ENCODE results near the gene DLK1.

DLK1 gene

DNA sequence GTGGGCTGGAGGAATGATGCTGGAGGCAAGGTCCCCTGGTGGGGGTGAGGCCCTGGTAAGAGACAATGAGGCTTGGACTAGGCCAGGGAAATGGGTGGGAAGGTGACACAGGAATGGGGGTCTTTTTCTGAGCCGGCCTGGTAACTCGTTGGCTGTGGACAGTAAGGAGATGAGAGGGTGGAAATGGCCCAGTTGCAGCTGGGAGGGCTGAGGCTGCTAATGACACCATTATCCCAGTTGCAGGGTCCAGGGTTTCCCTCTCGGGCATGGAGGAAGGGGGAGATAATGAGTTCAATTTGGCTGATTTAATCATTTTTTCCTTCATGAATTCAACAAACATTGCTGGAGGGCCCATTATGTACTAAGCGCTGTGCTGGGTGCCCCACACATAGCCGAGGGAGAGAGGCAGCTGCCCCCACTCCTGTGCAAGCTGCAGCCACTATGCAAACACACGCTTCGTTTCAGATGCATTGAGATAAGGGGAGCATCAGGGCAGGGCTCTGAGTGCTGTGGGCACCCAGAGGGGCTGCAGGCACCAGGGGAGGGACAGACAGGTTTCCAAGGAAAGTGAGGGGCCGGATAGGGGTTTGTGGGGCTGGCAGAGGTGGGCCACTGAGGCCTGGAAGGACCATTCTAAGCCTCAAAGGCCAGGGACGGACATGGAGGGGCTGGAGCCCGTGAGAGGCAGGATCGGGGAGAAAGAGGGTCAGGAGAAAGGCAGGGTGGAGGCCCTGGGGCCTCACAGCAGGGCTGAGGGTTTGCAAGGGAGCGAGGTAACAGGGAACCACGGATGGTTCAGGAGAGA, 56.0 kb downstream of the DLK1 start:
- TF ChIP-seq, protein P1, sequence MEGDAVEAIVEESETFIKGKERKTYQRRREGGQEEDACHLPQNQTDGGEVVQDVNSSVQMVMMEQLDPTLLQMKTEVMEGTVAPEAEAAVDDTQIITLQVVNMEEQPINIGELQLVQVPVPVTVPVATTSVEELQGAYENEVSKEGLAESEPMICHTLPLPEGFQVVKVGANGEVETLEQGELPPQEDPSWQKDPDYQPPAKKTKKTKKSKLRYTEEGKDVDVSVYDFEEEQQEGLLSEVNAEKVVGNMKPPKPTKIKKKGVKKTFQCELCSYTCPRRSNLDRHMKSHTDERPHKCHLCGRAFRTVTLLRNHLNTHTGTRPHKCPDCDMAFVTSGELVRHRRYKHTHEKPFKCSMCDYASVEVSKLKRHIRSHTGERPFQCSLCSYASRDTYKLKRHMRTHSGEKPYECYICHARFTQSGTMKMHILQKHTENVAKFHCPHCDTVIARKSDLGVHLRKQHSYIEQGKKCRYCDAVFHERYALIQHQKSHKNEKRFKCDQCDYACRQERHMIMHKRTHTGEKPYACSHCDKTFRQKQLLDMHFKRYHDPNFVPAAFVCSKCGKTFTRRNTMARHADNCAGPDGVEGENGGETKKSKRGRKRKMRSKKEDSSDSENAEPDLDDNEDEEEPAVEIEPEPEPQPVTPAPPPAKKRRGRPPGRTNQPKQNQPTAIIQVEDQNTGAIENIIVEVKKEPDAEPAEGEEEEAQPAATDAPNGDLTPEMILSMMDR (IDR thresholded peaks at IDR 0.05; ENCODE audit: control insufficient read depth, insufficient read depth, low read depth, low read length, missing control alignments): no peak
- DNase-seq (ENCODE audit: low read depth): no peak

DNA sequence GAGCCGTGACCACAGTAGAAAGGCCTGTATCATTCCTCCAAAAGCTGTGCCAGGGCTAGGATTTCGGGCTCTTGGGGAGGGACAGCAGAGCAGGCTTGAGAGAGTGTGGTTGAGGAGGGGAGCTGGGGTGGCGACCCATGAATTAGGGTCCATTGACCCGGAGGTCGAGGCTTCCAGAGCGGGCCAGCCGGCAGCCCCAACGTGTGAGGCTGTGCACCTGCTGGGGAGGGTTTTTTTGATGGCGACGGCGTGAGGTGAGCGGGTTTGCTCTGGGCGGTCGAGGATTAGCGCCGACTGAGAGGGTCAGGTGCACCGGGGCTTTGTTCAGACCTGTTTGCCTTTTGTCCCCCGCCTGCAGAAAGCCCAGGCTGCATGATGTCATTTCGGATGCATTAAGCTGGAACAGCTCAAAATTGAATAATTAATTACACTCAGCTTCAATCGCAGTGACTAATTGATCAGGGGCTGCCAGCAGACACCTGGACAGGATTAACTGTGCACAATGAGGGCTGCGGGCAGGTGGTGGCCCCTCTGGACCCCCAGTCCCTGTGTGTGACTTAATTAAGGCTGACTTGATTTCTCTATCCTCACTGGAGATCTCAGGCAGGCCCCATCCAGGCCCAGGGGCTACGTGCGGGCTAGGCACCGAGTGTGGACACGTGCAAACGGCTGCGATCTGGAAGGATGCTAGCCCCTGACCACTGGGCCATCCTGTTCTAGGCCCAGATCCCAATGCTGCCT, 57.1 kb downstream of the DLK1 start:
- no peak for DNase-seq (ENCODE audit: low read depth)
- H3K4me3 ChIP-seq (ENCODE audit: control insufficient read depth, low read depth, low read length): no peak overlapping the region
- TF ChIP-seq, protein P1 (IDR thresholded peaks at IDR 0.05; ENCODE audit: control insufficient read depth, insufficient read depth, low read depth, low read length, missing control alignments): no peak

More for the DNA sequence above, 56.0 kb downstream of the DLK1 start:
- H3K4me3 ChIP-seq (ENCODE audit: control insufficient read depth, low read depth, low read length): no peak overlapping the region

DNA sequence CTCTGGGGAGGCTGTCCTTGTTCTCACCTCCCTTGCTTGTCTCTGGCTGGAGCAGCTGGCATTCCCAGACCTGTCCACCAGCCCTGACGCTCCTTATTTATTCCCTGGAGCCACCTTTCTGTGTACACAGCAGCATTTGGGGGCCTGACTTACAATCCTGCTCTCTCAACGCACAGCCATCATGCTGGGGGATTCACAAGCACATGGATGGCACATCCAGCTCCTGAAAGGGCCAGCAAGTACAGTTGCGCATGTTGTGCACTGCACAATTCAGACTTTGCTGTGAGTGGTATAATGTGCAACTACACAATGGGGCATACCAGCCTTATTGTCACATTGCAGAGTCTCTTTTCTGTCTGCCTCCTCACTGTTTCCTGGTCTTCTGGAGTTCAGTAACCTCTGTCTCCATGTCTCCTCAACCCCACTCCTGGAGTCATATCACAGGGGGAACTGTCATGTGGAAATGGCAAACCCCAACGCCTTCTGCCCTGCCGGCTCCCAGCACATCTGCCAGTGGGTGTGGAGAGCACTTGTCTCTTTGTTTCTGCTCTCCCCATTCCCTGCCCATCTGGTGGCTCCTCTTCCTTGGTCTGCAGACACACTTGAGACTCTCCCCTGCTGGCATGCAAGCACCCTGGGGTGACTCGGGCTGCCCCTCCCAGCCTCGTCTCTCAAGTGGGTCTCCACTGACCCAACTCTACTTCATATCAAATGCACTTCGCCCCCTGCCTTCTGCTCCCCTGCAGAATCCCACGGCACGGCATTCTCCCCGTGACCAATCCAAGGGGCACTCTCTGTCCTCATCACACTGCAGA, 58.0 kb downstream of the DLK1 start:
- H3K4me3 ChIP-seq (ENCODE audit: control insufficient read depth, low read depth, low read length): no peak overlapping the region
- TF ChIP-seq, protein P1 (IDR thresholded peaks at IDR 0.05; ENCODE audit: control insufficient read depth, insufficient read depth, low read depth, low read length, missing control alignments): no peak
- DNase-seq (ENCODE audit: low read depth): no peak

DNA sequence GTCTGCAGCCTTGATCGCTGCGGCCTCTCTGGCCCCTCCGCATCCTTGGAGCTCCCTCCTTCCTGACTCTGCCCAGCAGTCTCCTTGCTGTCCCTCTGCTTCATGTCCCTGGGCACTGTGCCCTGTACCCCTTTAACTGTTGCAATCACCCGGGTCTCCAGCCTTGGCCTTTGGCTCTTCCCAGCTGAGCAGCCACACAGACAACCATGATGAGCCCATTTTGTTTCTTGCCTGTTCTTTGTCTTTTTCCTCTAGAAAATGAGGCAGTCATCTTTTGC, 58.6 kb downstream of the DLK1 start:
- no peak overlapping the region for H3K4me3 ChIP-seq (ENCODE audit: control insufficient read depth, low read depth, low read length)
- TF ChIP-seq, protein P1 (IDR thresholded peaks at IDR 0.05; ENCODE audit: control insufficient read depth, insufficient read depth, low read depth, low read length, missing control alignments): no peak

DNA sequence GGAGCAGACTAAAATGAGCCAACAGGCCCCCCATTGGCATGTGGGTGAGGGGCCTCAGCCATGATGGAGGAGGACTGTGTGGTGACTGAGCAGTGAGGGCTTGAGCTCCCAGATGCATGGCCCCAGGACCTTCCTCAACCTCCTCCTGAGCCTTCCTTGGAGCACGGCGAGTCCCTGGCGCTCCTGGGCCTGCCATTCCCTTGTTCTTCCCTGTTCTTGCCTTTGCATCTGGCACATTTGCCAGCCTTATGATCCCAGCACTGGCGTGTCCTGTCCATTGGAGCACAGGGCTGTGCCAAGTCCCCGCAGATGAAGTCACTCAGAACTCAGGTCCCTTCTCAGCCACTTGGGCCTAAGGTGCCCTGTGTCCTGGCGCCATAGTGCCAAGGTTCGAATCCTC, 58.9 kb downstream of the DLK1 start:
- TF ChIP-seq, protein P1 (IDR thresholded peaks at IDR 0.05; ENCODE audit: control insufficient read depth, insufficient read depth, low read depth, low read length, missing control alignments): no peak
- H3K4me3 ChIP-seq (ENCODE audit: control insufficient read depth, low read depth, low read length): no peak overlapping the region
- DNase-seq (ENCODE audit: low read depth): no peak

More for the DNA sequence above, 58.6 kb downstream of the DLK1 start:
- DNase-seq (ENCODE audit: low read depth): no peak

DNA sequence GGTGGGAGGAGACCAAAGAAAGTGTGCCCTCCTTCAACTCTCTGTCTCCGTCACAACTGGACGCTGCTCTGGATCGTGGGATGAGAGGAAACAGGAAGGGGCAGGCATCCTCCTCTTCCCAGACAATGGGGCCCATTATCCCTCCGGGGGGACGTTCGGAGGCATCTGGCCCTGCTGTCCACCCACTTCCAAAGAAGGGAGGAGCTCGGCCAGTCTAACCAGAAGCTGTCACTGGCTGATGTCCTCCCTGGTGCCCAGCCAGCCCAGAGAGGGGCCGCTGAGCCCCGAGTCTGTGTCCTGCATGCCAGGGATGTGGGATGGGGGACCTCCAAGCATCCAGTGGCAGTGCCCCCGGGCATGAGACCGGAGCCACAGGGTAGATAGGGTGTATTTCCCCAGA, 59.4 kb downstream of the DLK1 start:
- DNase-seq (ENCODE audit: low read depth): no peak
- TF ChIP-seq, protein P1 (IDR thresholded peaks at IDR 0.05; ENCODE audit: control insufficient read depth, insufficient read depth, low read depth, low read length, missing control alignments): no peak
- H3K4me3 ChIP-seq (ENCODE audit: control insufficient read depth, low read depth, low read length): no peak overlapping the region
